Thyroid gland (tissue), 4 donors: Measurements from ENCODE around the gene INO80. TPM values are rescaled to one million over a fixed set of nuclear protein-coding genes. Genes with fewer than 3 reads are reported as not detected.
A peak's percentile ranks its signal among the peaks of the same experiment; 100 is the strongest.

Experiments used
- DNase-seq, 2 donors: peaks; one replicate each; pipeline ENCODE4 v3.0.0-alpha.2; 2019
- H3K27ac ChIP-seq, 3 donors: fragments of 200-600 bp; sonication (generic); 1 replicate in 2 of 3; 2 replicates in 1 of 3; pipeline ENCODE4 v1.5.1; 2016 to 2019; ENCODE audit warnings: mild to moderate bottlenecking in 1 of 3, moderate library complexity in 1 of 3
- H3K27me3 ChIP-seq: fragments of 200-600 bp; sonication (generic); one replicate; pipeline ENCODE4 v1.5.1; 2019
- H3K36me3 ChIP-seq, 2 donors: fragments of 200-600 bp; sonication (generic); one replicate each; pipeline ENCODE4 v1.5.1; 2016 to 2019
- H3K4me1 ChIP-seq, 2 donors: fragments of 200-600 bp; sonication (generic); one replicate each; pipeline ENCODE4 v1.5.1; 2017 to 2019
- H3K4me3 ChIP-seq, 3 donors: fragments of 200-600 bp; sonication (generic); replicated peaks in 1 of 3; 1 replicate in 2 of 3; 2 replicates in 1 of 3; pipeline ENCODE4 v1.5.1; 2016; ENCODE audit warnings: mild to moderate bottlenecking in 1 of 3
- H3K9me3 ChIP-seq: fragments of 200-600 bp; sonication (generic); one replicate; pipeline ENCODE4 v1.5.1; 2017
- POLR2A ChIP-seq, 2 donors: fragments of 450-650 bp; IDR thresholded peaks; one replicate each; pipeline ENCODE4 v1.6.1; 2017; ENCODE audit warnings: antibody characterized with exemption in 2 of 2, mild to moderate bottlenecking in 2 of 2, moderate library complexity in 1 of 2
- WGBS, 2 donors: methylation state at CpG; one replicate each; pipeline ENCODE4 v1.1.5; 2017; 5-methylcytosine and 5-hydroxymethylcytosine counted together
- intact Hi-C: fragments of 100-400 bp; cut with DNase I; formaldehyde crosslinking; loops from one replicate; pipeline ENCODE4 v1.15.1; 2023
- total RNA-seq, 4 donors: library from RNA; depleted of rRNA; stranded (reverse); fragments of >200 nt; gene quantifications; one replicate each; pipeline ENCODE4 v1.2.3, GENCODE V29; 2016
- TF ChIP-seq, protein P1 (sequence below), 6 experiments: fragments of 200-600 bp in 3 of 6; fragments of 450-650 bp in 3 of 6; sonication (generic) in 3 of 6; IDR thresholded peaks; one replicate each; pipeline ENCODE4 v1.5.1; 2016 to 2019; ENCODE audit warnings: antibody characterized with exemption in 6 of 6, mild to moderate bottlenecking in 2 of 6, inconsistent platforms in 1 of 6, moderate library complexity in 1 of 6

The INO80 gene
- total RNA-seq, 4 donors from 2014 or later: 23.2 to 42.6 (median 36.4) TPM

DNA sequence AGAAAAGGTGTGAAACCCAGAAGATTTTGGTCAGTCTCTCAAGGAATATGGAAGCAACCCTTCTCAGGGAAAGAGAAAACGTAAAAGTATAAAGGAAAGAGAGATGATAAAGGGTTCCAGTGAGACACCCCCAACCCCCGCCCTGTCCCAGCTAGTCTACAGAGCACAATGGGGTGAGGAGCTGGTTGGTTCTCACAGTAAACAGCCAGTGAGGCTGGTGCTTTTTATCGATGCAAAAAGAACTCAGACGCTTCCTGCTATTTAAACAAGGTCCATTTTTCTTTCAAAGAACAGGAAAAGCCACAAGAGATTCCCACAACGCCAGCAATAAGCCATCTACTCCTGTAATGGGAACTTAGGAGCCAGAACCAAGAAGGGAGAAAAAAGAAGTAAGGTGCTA lies 96.9 kb downstream of the INO80 start:
- WGBS, 2 donors: 60 to 64% methylated on average over 5 of the region's 5 CpGs
- Histone ChIP-seq H3K36me3 (peaks cover 0 to 8% of the 10 kb centered on the region in 2 donors), H3K27me3 (no peaks in the 10 kb centered on the region), H3K4me3 (no peak overlapping the region), H3K4me1 (peaks cover 12 to 26% of the 10 kb centered on the region in 2 donors), H3K9me3 (no peaks in the 10 kb centered on the region), H3K27ac (peak overlapping the region in 2 of 3 donors; percentile 28 to 57)
- intact Hi-C loops: loop anchor here (5.0 to 10.0 kb wide), 2 partner anchors 74 to 112 kb away; no protein-coding TSS in a partner anchor
- TF ChIP-seq, protein P1, sequence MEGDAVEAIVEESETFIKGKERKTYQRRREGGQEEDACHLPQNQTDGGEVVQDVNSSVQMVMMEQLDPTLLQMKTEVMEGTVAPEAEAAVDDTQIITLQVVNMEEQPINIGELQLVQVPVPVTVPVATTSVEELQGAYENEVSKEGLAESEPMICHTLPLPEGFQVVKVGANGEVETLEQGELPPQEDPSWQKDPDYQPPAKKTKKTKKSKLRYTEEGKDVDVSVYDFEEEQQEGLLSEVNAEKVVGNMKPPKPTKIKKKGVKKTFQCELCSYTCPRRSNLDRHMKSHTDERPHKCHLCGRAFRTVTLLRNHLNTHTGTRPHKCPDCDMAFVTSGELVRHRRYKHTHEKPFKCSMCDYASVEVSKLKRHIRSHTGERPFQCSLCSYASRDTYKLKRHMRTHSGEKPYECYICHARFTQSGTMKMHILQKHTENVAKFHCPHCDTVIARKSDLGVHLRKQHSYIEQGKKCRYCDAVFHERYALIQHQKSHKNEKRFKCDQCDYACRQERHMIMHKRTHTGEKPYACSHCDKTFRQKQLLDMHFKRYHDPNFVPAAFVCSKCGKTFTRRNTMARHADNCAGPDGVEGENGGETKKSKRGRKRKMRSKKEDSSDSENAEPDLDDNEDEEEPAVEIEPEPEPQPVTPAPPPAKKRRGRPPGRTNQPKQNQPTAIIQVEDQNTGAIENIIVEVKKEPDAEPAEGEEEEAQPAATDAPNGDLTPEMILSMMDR (IDR thresholded peaks at IDR 0.05): no peak
- no peak for TF ChIP-seq POLR2A (IDR thresholded peaks at IDR 0.05)
- no peak for DNase-seq

DNA sequence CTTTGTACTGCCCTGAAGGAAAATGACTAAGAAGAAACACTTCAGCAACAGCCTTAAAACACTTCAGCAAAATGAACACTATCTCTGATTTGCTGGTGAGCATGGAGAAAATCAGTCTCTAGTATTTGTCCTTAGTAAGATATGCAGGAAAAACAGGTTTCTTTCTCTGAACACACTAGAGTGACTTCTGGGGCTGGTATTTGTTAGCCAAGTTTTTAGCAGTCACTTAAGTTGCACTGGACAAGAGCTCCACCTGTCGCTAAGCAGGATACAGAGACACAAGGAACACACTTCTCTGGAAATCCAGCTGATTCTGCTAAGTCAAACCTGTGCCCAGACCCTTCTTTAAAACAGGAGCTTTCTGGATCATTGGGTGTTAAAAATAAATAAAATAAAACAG lies 97.5 kb downstream of the INO80 start:
- 32 to 35% methylated on average over 1 of the region's 1 CpG for WGBS, 2 donors
- H3K27ac ChIP-seq: peak overlapping the region; percentile 41 to 57 (median 43)
- intact Hi-C loops: loop anchor here (5.0 to 10.0 kb wide), 2 partner anchors 74 to 111 kb away; no protein-coding TSS in a partner anchor
- peaks cover 0 to 8% of the 10 kb centered on the region in 2 donors for H3K36me3 ChIP-seq
- no peak for TF ChIP-seq POLR2A (IDR thresholded peaks at IDR 0.05)
- TF ChIP-seq, protein P1 (IDR thresholded peaks at IDR 0.05): peak; percentile 16 to 86 (median 71)
- H3K4me1 ChIP-seq: peaks cover 10 to 21% of the 10 kb centered on the region in 2 donors
- H3K4me3 ChIP-seq: no peak overlapping the region
- no peaks in the 10 kb centered on the region for H3K9me3 ChIP-seq
- H3K27me3 ChIP-seq: no peaks in the 10 kb centered on the region
- peak; percentile 68 to 70 for DNase-seq

DNA sequence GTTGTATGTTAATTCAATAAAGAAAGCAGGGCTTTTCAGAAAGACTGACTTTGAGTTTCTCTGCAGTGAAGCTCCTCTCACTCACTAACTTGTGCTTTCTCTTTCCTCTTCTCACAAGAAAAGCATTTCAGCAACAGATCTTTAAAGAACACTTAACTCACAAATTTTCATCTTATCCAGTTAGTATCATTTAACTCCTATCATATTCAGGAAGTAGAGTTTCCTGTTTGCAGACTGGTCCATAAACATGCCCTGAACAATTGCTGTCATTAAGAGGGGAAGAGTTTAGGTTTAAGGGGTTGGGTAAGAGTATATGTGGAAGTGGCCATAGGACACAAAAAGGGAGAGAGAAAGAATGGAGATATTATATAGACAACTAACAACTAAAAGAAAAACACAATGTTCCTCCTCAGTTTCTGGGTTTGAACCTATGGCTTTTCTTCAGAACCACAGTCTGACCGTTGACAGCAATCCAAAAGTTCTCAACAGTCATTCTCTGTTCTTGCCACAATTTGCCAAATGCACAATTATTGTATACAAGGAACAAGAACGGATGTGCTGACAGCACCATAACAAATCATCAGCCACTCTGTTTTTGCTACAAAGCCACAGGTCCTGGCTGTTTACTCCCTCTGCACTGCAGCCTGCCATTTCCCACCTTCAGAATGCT lies 98.9 kb downstream of the INO80 start:
- intact Hi-C loops: loop anchor here (5.0 to 10.0 kb wide), 2 partner anchors 72 to 110 kb away; no protein-coding TSS in a partner anchor
- DNase-seq: no peak
- Histone ChIP-seq H3K27ac (peak overlapping the region in 2 of 3 donors; percentile 41 to 57), H3K9me3 (no peaks in the 10 kb centered on the region), H3K36me3 (peaks cover 0 to 8% of the 10 kb centered on the region in 2 donors), H3K27me3 (no peaks in the 10 kb centered on the region), H3K4me1 (peaks cover 10 to 21% of the 10 kb centered on the region in 2 donors), H3K4me3 (no peak overlapping the region)
- TF ChIP-seq, protein P1 (IDR thresholded peaks at IDR 0.05): no peak
- no peak for TF ChIP-seq POLR2A (IDR thresholded peaks at IDR 0.05)
- WGBS, 2 donors: 57 to 66% methylated on average over 2 of the region's 2 CpGs

DNA sequence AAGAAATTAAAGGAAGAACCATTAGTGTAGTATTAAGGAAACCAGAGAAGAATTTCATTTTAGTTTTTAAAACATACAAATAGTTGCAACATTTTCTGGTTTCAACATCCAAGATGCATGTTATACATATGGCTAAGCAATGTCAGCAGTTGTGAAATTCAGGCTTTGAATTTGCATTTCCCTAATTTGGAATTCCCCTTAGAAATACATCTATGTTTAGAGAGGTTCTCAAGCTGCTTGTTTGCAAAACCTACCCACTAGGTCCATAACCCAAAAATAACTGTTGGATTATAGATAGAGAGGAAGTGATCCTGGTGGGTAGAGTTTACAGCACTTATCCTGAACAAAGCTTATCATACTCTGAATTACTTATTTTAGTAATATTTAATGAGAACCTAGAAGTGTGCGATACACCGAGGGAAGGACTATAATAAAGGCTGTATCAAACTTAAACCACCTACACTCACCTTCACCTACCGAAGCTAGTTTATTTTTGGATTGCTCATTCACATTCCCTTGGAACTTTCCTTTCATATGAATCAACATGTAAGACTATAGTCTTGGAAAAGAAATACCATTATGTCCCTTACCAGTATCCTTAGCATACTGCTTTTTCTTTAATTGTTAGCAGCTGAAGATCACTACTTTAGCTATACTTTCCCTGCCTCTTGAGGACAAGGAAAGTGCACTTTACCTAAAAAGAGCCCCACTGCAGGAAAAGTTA lies 102.2 kb downstream of the INO80 start:
- WGBS, 2 donors: 79 to 85% methylated on average over 3 of the region's 3 CpGs
- no peak overlapping the region for H3K4me3 ChIP-seq
- H3K36me3 ChIP-seq: no peaks in the 10 kb centered on the region
- H3K4me1 ChIP-seq: peaks cover 19 to 28% of the 10 kb centered on the region in 2 donors
- intact Hi-C loops: loop anchor here (10.0 kb wide), 1 partner anchor 69 kb away; no protein-coding TSS in a partner anchor
- H3K27me3 ChIP-seq: no peaks in the 10 kb centered on the region
- no peak for DNase-seq
- H3K9me3 ChIP-seq: no peaks in the 10 kb centered on the region
- TF ChIP-seq, protein P1 (IDR thresholded peaks at IDR 0.05): no peak
- TF ChIP-seq POLR2A (IDR thresholded peaks at IDR 0.05): no peak
- no peak overlapping the region for H3K27ac ChIP-seq
